IMR-90 (cell line): ENCODE results near the gene AMFR. TPM values are rescaled to one million over a fixed set of nuclear protein-coding genes. Genes with fewer than 3 reads are reported as not detected.

Experiments used
- ATAC-seq: fragments of 200-7000 bp; cut with Tn5 transposase; 2 replicates; pipeline ENCODE4 v1.9.1; 2020; ENCODE audit warnings: low read depth, mild to moderate bottlenecking, moderate library complexity
- BruUV-seq: library from RNA; stranded (reverse); fragments of 400-500 nt; replicated peaks from 2 replicates; lab custom pipeline; 2021; lab: Mats Ljungman, UMichigan
- CTCF ChIA-PET: fragments of 300-600 bp; formaldehyde crosslinking; extraction: SDS; loops from one replicate; lab custom pipeline; 2021; ENCODE audit warnings: antibody characterized with exemption; lab: Yijun Ruan, JAX
- POLR2A ChIA-PET: fragments of 300-600 bp; sonication (Branson Sonifier 250); formaldehyde crosslinking; loops from one replicate; lab custom pipeline; 2022; ENCODE audit warnings: antibody characterized with exemption; ENCODE audit not compliant: unreplicated experiment; lab: Charles Lee
- DNase-seq: peaks from one replicate; pipeline ENCODE4 v3.0.0; 2013
- H2AFZ ChIP-seq: replicated peaks from 2 replicates; pipeline ENCODE3; 2013; ENCODE audit warnings: low read length, mild to moderate bottlenecking; ENCODE audit not compliant: poor library complexity
- H2AK5ac ChIP-seq: 2 replicates; pipeline ENCODE4 v1.6.1; 2013; ENCODE audit warnings: low read depth, low read length, inconsistent platforms
- H2AK9ac ChIP-seq: replicated peaks from 2 replicates; pipeline ENCODE3; 2013; ENCODE audit warnings: mild to moderate bottlenecking, low read depth, low read length, moderate library complexity; ENCODE audit not compliant: poor library complexity
- H2BK120ac ChIP-seq: 2 replicates; pipeline ENCODE4 v1.6.1; 2013; ENCODE audit warnings: low read depth, low read length, inconsistent platforms
- H2BK15ac ChIP-seq: 3 replicates; pipeline ENCODE4 v1.6.1; 2013; ENCODE audit warnings: low read depth, low read length, inconsistent platforms
- H2BK20ac ChIP-seq: 2 replicates; pipeline ENCODE4 v1.6.1; 2013; ENCODE audit warnings: low read depth, mild to moderate bottlenecking, inconsistent platforms, low read length, moderate library complexity
- H2BK5ac ChIP-seq: 2 replicates; pipeline ENCODE4 v1.6.1; 2013; ENCODE audit warnings: mild to moderate bottlenecking, low read depth, low read length, inconsistent platforms; ENCODE audit not compliant: poor library complexity, severe bottlenecking
- H3K14ac ChIP-seq: replicated peaks from 2 replicates; pipeline ENCODE4 v1.6.1; 2013; ENCODE audit warnings: low read depth, low read length, inconsistent platforms
- H3K18ac ChIP-seq: 2 replicates; pipeline ENCODE4 v1.6.1; 2013; ENCODE audit warnings: low read depth, low read length, control low read depth
- H3K23ac ChIP-seq: 2 replicates; pipeline ENCODE4 v1.6.1; 2013; ENCODE audit warnings: low read depth, low read length, inconsistent platforms
- H3K27ac ChIP-seq: 2 replicates; pipeline ENCODE4 v1.5.1; 2013; ENCODE audit warnings: mild to moderate bottlenecking, control low read depth, low read length; ENCODE audit not compliant: insufficient read depth
- H3K27me3 ChIP-seq: 2 replicates; pipeline ENCODE4 v1.6.1; 2013; ENCODE audit warnings: low read length; ENCODE audit not compliant: control insufficient read depth, insufficient read depth
- H3K36me3 ChIP-seq: 2 replicates; pipeline ENCODE4 v1.6.1; 2013; ENCODE audit warnings: low read length, mixed read lengths; ENCODE audit not compliant: control insufficient read depth, insufficient read depth
- H3K4ac ChIP-seq: 2 replicates; pipeline ENCODE4 v1.6.1; 2013; ENCODE audit warnings: low read depth, low read length, inconsistent platforms
- H3K4me1 ChIP-seq: 2 replicates; pipeline ENCODE4 v1.6.1; 2013; ENCODE audit warnings: low read length, mixed read lengths; ENCODE audit not compliant: control insufficient read depth, insufficient read depth
- H3K4me2 ChIP-seq: 2 replicates; pipeline ENCODE4 v1.6.1; 2013; ENCODE audit warnings: low read depth, mild to moderate bottlenecking, control low read depth, low read length, moderate library complexity
- H3K4me3 ChIP-seq: 2 replicates; pipeline ENCODE4 v1.5.1; 2013; ENCODE audit warnings: low read depth, mild to moderate bottlenecking, control low read depth, low read length, moderate library complexity; ENCODE audit not compliant: insufficient read depth
- H3K56ac ChIP-seq: 2 replicates; pipeline ENCODE4 v1.6.1; 2013; ENCODE audit warnings: low read length, inconsistent platforms; ENCODE audit not compliant: insufficient read depth; ENCODE audit errors: extremely low read depth
- H3K79me1 ChIP-seq, 2 experiments: 2 replicates each; pipeline ENCODE4 v1.6.1; 2013; ENCODE audit warnings: low read length in 2 of 2, inconsistent platforms in 1 of 2, low read depth in 1 of 2
- H3K9ac ChIP-seq: 2 replicates; pipeline ENCODE4 v1.6.1; 2013; ENCODE audit warnings: low read depth, low read length, control low read depth
- H3K9me1 ChIP-seq: 2 replicates; pipeline ENCODE4 v1.6.1; 2013; ENCODE audit warnings: low read length, inconsistent platforms; ENCODE audit not compliant: insufficient read depth
- H3K9me3 ChIP-seq: 2 replicates; pipeline ENCODE4 v1.6.1; 2013; ENCODE audit warnings: low read length; ENCODE audit not compliant: control insufficient read depth, insufficient read depth
- H4K20me1 ChIP-seq: 2 replicates; pipeline ENCODE4 v1.6.1; 2013; ENCODE audit warnings: low read length, inconsistent platforms; ENCODE audit not compliant: insufficient read depth
- H4K5ac ChIP-seq: 2 replicates; pipeline ENCODE4 v1.6.1; 2013; ENCODE audit warnings: mild to moderate bottlenecking, low read depth, low read length, control low read depth
- H4K8ac ChIP-seq, 2 experiments: 2 replicates each; pipeline ENCODE4 v1.6.1; 2013; ENCODE audit warnings: low read depth in 2 of 2, low read length in 2 of 2, control low read depth in 1 of 2, inconsistent platforms in 1 of 2
- H4K91ac ChIP-seq: 2 replicates; pipeline ENCODE4 v1.6.1; 2013; ENCODE audit warnings: low read depth, low read length, inconsistent platforms; ENCODE audit not compliant: insufficient read depth
- BHLHE40 ChIP-seq: fragments of 150-350 bp; IDR thresholded peaks from 2 replicates; pipeline ENCODE4 v1.6.1; 2016; ENCODE audit warnings: mild to moderate bottlenecking, low read depth, low read length
- CEBPB ChIP-seq: IDR thresholded peaks from 2 replicates; pipeline ENCODE4 v1.6.1; 2012; ENCODE audit warnings: low read depth, low read length, improper control_type of control experiment
- CHD1 ChIP-seq: IDR thresholded peaks from 2 replicates; pipeline ENCODE4 v1.6.1; 2012; ENCODE audit warnings: low read depth, low read length, improper control_type of control experiment
- MAZ ChIP-seq: IDR thresholded peaks from 2 replicates; pipeline ENCODE4 v1.6.1; 2012; ENCODE audit warnings: low read depth, mild to moderate bottlenecking, low read length, improper control_type of control experiment, moderate library complexity, borderline replicate concordance
- MXI1 ChIP-seq: IDR thresholded peaks from 2 replicates; pipeline ENCODE4 v1.6.1; 2012; ENCODE audit warnings: low read depth, mild to moderate bottlenecking, low read length, moderate library complexity, borderline replicate concordance
- RAD21 ChIP-seq: IDR thresholded peaks from 2 replicates; pipeline ENCODE4 v1.6.1; 2012; ENCODE audit warnings: low read length, improper control_type of control experiment
- RCOR1 ChIP-seq: IDR thresholded peaks from 2 replicates; pipeline ENCODE4 v1.6.1; 2012; ENCODE audit warnings: mild to moderate bottlenecking, low read length, improper control_type of control experiment; ENCODE audit not compliant: insufficient replicate concordance
- RFX5 ChIP-seq: IDR thresholded peaks from 2 replicates; pipeline ENCODE4 v1.8.0; 2012; ENCODE audit warnings: low read depth, mild to moderate bottlenecking, low read length, moderate library complexity
- SMC3 ChIP-seq: fragments of 150-350 bp; IDR thresholded peaks from 2 replicates; pipeline ENCODE4 v1.6.1; 2016; ENCODE audit warnings: low read depth, mild to moderate bottlenecking, antibody characterized with exemption, low read length, moderate library complexity
- whole genome bisulfite sequencing, 2 experiments: methylation state at CpG; one replicate each; pipeline versions ENCODE4 v1.1.5 to v1.1.7; 2013; ENCODE audit warnings: missing lambda C conversion rate in 2 of 2; ENCODE audit not compliant: insufficient read length in 1 of 2; ENCODE audit errors: extremely low coverage in 2 of 2; 5-methylcytosine and 5-hydroxymethylcytosine counted together
- dilution Hi-C: fragments of 300-500 bp; cut with HindIII; formaldehyde crosslinking; loops from one replicate; pipeline ENCODE4 v1.14.3; 2018; ENCODE audit warnings: low sequenced_read_pairs; ENCODE audit not compliant: unreplicated experiment
- in situ Hi-C: fragments of 300-500 bp; cut with MboI; formaldehyde crosslinking; loops from 3 replicates; pipeline ENCODE4 v1.14.3; 2019; ENCODE audit warnings: low sequenced_read_pairs, inconsistent platforms, mixed read lengths
- intact Hi-C: fragments of 100-400 bp; cut with micrococcal nuclease; formaldehyde crosslinking; loops from 2 replicates; pipeline ENCODE4 v1.10.0; 2022
- polyA plus RNA-seq, 3 experiments: library from polyadenylated mRNA; depleted of rRNA; stranded (reverse); fragments of >200 nt; gene quantifications; 2 replicates each; pipeline ENCODE4 v1.2.3, GENCODE V29; 2012; ENCODE audit warnings: low replicate concordance in 1 of 3
- total RNA-seq: library from RNA; depleted of rRNA; stranded (reverse); fragments of >200 nt; gene quantifications from 2 replicates; pipeline ENCODE4 v1.2.3, GENCODE V29; 2012
- TF ChIP-seq, protein P1 (sequence below): fragments of 150-350 bp; IDR thresholded peaks from 2 replicates; pipeline ENCODE4 v1.6.1; 2017; ENCODE audit warnings: mild to moderate bottlenecking, antibody characterized with exemption, low read length, low read depth
- TF ChIP-seq, protein P2 (sequence below): conservative IDR thresholded peaks from 2 replicates; pipeline ENCODE4 v1.5.1; 2012; ENCODE audit warnings: mild to moderate bottlenecking, low read depth, low read length, improper control_type of control experiment

The AMFR gene
- total and polyA plus RNA-seq, 2 of the 4 experiments (the other 2 are of a cell fraction) = 60.7 to 216 TPM

DNA sequence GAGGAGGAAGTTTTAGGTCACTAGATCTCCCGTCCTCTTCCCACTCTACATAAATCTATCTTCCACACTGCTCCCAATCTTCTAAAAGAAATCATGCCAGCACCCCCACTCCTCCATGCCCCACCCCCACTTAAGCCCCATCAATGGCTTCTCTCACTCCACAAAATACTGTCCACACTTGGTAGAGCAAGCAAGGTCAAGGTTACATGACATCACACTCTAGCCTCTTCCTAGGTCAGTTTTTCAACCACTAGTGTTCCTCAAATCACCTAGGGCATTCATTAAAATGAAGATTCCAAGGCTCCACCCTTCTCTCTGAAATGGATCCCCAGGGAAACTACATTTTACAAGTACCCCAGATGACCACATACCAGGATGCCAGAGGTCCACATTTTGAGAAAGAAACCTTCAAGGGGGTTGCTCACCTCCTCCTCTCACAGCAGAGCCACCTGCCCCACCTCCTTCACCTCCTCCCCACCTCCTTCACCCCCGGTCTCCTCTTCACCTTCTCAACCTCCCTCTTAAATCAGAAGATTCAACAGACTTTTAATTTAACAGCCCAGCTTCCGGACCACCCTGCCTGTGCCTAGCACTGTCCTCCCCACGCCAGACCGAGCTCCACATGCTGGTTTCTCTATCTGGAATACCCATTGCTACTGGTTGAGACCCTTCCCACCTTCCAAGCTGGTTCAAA is 3.2 kb downstream of the AMFR start:
- Histone ChIP-seq H3K4me2 (peak overlapping the region; percentile 37; the same call in 1 of the 2 replicates), H3K9me1 (peaks cover 20% of the 10 kb centered on the region), H2AFZ (no peak overlapping the region), H4K8ac (no peak overlapping the region), H4K5ac (no peak overlapping the region), H3K79me1 (peaks cover 5 to 60% of the 10 kb centered on the region in 2 experiments; a peak in 3 of 4 replicates), H3K27ac (no peak overlapping the region), H3K23ac (peak overlapping the region; percentile 37; the same call in 1 of the 2 replicates), H3K56ac (no peak overlapping the region), H2BK5ac (no peak overlapping the region), H4K91ac (no peak overlapping the region), H3K36me3 (no peaks in the 10 kb centered on the region), H3K4me3 (no peak overlapping the region), H3K9me3 (no peaks in the 10 kb centered on the region), H2AK9ac (no peak overlapping the region), H3K9ac (no peak overlapping the region), H3K18ac (no peak overlapping the region), H3K14ac (no peak overlapping the region), H3K4ac (no peak overlapping the region), H2BK20ac (no peak overlapping the region), H3K27me3 (no peaks in the 10 kb centered on the region), H2BK15ac (no peak overlapping the region), H2AK5ac (no peak overlapping the region), H4K20me1 (peaks cover 50% of the 10 kb centered on the region), H3K4me1 (peaks cover 14% of the 10 kb centered on the region), H2BK120ac (no peak overlapping the region)
- no TSS peak for BruUV-seq
- POLR2A ChIA-PET = no interaction called here
- TF ChIP-seq, protein P1, sequence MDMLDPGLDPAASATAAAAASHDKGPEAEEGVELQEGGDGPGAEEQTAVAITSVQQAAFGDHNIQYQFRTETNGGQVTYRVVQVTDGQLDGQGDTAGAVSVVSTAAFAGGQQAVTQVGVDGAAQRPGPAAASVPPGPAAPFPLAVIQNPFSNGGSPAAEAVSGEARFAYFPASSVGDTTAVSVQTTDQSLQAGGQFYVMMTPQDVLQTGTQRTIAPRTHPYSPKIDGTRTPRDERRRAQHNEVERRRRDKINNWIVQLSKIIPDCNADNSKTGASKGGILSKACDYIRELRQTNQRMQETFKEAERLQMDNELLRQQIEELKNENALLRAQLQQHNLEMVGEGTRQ = no peak
- TF ChIP-seq RCOR1 (no peak), SMC3 (no peak), MXI1 (no peak), CHD1 (no peak), MAZ (no peak), CEBPB (no peak), RFX5 (no peak), RAD21 (no peak), BHLHE40 (no peak)
- TF ChIP-seq, protein P2, sequence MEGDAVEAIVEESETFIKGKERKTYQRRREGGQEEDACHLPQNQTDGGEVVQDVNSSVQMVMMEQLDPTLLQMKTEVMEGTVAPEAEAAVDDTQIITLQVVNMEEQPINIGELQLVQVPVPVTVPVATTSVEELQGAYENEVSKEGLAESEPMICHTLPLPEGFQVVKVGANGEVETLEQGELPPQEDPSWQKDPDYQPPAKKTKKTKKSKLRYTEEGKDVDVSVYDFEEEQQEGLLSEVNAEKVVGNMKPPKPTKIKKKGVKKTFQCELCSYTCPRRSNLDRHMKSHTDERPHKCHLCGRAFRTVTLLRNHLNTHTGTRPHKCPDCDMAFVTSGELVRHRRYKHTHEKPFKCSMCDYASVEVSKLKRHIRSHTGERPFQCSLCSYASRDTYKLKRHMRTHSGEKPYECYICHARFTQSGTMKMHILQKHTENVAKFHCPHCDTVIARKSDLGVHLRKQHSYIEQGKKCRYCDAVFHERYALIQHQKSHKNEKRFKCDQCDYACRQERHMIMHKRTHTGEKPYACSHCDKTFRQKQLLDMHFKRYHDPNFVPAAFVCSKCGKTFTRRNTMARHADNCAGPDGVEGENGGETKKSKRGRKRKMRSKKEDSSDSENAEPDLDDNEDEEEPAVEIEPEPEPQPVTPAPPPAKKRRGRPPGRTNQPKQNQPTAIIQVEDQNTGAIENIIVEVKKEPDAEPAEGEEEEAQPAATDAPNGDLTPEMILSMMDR = no peak
- DNase-seq = no peak
- intact Hi-C loops (no loop called here), dilution Hi-C loops (no loop called here), in situ Hi-C loops (no loop called here)
- no peak for ATAC-seq
- CTCF ChIA-PET = no interaction called here
- 90% methylated on average over 4 of the region's 5 CpGs; no CpG with 5 or more reads in 1 of the 2 experiments for WGBS, 2 experiments
